Stimulated activated CD4-positive, alpha-beta T cell treated with anti-CD3 and anti-CD28 coated beads, Interleukin-1b, Interleukin-23, amount 100 ng/mL, for 1 hour (primary cell): ENCODE results near the gene PALM.

Experiments
- DNase-seq, 2 donors: peaks; one replicate each; pipeline ENCODE4 v3.0.0-alpha.2; 2020; ENCODE audit warnings: low read depth in 2 of 2

PALM gene

GRCh38 chr19:782878-783668 is 74.3 kb downstream of the PALM start:
- no peak for DNase-seq

- DNase-seq: no peak
Observed at GRCh38 chr19:784541-784940, 75.8 kb downstream of the PALM start.

GRCh38 chr19:787536-787935 is 78.8 kb downstream of the PALM start:
- no peak for DNase-seq

- no peak for DNase-seq
Observed at GRCh38 chr19:788686-788982, 79.9 kb downstream of the PALM start.

GRCh38 chr19:788983-789700 is 80.4 kb downstream of the PALM start:
- no peak for DNase-seq

DNA sequence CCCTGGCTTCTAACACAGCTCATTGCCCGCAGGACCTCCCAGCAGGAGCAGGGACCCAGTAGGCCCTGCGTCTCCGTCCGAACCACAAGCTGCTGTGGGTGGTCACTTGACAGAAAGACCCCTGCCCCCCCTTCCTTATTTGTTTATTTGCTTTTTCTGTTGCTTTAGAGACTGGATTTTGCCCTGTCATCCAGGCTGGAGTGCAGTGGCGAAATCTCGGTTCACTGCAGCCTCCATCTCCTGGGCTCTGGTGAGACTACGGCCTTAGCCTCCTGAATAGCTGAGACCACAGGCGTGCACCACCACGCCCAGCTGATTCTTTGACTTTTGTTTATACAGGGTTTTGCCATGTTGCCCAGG is 80.9 kb downstream of the PALM start:
- no peak for DNase-seq

DNA sequence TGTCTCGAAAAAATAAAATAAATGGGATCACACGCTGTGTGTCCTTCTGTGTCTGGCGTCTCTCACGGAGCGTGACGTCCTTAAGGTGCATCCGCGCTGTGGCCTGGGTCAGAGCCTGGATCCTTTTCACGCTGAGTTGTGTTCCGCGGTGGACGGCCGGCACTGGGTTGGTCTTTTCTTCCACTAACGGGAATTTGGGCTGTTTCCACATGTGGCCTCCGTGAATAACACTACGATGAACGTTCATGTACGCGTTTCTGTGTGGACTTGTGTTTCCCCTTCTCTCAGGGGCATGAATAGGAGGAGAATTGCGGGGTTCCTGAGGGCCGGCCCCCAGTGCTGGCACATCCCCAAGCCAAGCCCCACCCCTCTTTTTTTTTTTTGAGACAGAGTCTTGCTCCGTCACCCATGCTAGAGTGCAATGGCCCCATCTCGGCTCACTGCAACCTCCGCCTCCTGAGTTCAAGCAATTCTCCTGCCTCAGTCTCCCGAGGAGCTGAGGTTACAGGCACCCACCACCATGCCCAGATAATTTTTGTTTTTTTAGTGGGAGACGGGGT is 82.4 kb downstream of the PALM start:
- DNase-seq: no peak

DNA sequence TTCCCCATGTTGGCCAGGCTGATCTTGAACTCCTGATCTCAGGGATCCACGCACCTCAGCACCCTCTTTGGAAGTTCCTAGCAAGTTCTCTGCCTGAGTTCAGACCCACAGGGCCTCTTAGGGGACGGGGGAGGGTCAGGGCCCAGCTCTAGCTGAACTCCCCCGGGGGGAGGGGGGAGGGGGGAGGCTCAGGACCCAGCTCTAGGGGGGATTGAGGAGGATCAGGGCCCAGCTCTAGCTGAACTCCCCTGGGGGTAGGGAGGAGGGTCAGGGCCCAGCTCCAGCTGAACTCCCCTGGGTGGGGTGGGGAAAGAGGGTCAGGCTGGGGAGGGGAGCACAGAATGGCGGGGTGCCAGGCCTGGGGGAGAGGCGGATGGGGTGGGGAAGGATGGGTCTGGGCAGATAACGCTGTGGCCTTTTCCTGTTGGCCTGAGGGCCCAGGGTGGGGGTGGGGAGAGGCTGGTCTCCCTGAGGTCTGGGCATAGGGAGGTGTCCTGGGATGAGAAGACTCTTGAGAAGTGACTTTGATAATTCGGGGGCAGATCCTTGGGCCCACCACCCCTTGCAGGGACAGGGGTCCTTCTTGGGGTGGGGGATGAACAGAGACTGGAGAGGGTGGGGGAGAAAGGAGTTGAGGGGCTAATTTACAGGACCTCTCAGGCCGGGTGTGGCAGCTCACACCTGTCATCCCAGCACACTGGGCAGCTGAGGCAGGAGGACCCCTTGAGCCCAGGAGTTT is 83.0 kb downstream of the PALM start:
- DNase-seq: no peak

GRCh38 chr19:792306-792885 is 83.7 kb downstream of the PALM start:
- DNase-seq: no peak

DNA sequence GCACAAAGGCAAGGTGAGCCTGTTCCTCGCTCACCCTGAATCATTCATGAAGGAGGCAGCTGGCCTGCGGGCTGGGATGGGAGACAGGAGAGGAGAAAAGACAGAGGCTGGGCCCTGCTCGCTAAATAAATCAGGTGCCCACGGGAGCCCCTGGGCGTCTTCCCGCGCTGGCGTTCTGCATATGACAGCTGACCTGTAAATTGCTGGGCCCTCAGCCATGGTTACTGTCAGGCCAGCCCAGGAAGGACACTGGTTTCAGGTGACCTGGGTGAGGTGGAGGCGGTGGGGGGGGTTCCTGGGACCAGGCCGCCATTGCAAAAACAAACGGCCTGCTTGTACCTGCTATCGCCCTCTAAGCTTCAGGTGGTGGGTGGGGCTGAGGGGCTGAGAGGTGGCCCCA is 85.1 kb downstream of the PALM start:
- no peak for DNase-seq

DNA sequence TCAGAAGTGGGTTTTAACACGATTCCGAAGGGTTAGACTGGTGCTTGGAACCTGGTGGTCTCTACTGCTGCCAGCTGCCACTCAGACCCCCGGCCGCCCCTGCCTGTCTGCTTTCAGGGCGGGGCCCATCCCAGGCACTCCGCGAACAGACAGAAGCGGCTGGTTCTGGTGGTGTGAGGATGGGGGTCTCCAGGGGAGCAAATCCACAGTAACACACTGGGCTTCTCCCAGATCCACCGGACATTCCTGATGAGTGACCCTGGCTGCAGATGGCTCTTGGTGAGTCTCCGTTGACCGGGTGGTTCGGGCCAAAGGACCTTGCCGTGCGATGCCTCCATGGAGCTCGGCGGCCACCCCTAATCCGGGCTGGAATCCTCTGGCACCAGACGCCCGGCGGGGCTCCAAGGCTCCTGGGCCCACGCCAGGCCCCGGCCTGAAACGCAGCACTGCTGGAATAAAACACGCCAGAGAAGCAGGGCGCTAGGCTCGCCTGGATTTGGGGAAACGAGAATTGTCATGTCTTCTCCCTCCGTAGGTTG is 86.4 kb downstream of the PALM start:
- DNase-seq: no peak

- no peak for DNase-seq
Observed at GRCh38 chr19:795691-796581, 87.2 kb downstream of the PALM start.

DNA sequence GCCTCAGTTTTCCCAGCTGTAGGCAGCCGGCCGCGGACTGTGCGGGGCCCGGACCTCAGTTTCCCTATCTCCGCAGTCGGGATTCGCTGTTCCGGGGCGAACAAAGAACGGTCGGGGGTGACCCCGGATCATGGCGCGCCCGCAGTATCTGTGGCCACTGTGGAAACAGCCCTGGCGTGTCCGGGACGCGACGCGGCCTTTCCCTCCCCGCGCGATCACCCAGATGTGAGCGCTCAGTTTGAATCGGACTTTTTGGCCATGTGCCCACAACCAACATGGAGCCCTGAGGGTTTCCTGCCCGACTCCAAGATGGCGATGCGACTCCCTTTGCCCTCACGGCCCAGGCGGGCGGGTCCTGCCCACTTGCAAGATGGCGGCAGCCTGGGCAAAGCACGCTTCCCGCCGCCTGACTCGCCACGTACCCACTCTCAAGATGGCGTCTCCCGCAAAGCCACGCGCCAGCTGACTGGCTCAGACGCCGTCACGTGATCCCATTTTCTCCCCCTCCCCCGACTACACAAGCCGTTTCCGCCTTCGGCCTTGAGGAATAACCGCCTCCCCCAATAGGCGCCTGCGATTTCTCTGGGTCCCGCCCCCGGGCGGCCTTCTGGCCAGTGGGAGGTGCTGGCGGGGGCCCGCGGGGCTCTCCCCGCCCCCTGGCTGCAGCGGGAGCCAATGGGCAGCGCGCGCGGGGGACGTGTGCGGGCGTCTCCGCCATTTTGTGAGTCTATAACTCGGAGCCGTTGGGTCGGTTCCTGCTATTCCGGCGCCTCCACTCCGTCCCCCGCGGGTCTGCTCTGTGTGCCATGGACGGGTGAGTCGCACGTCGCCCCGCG is 88.2 kb downstream of the PALM start, which contains the start of gene PTBP1:
Gene PTBP1 (plus strand): TSS at position 761 of the 836 bp plus-strand sequence. CDS start 46 bp downstream, at position 807.
- peak; percentile 94 to 99 for DNase-seq
